Gastrocnemius medialis (tissue), 4 donors: ENCODE data around the gene MAB21L3. TPM values are rescaled to one million over a fixed set of nuclear protein-coding genes. Genes with fewer than 3 reads are reported as not detected.

Experiments used
- ATAC-seq, 2 donors: fragments of 150-250 bp; one replicate each; pipeline ENCODE4 v1.9.1; 2016
- DNase-seq, 2 donors: peaks; one replicate each; pipeline ENCODE4 v3.0.0-alpha.2; 2019
- H3K27ac ChIP-seq, 4 donors: fragments of 200-600 bp; sonication (generic); 1 replicate in 1 of 4; 2 replicates in 3 of 4; pipeline ENCODE4 v1.5.1; 2016 to 2018; ENCODE audit warnings: mild to moderate bottlenecking in 2 of 4, moderate library complexity in 1 of 4
- H3K27me3 ChIP-seq, 3 donors: fragments of 200-600 bp; sonication (generic) in 2 of 3; 1 replicate in 1 of 3; 2 replicates in 2 of 3; pipeline versions ENCODE4 v1.5.1 to v1.6.0; 2016 to 2019; ENCODE audit warnings: mild to moderate bottlenecking in 1 of 3, moderate library complexity in 1 of 3
- H3K36me3 ChIP-seq, 2 donors: fragments of 200-600 bp; sonication (generic) in 1 of 2; one replicate each; pipeline ENCODE4 v1.5.1; 2017 to 2018
- H3K4me1 ChIP-seq, 2 donors: fragments of 200-600 bp; sonication (generic) in 1 of 2; one replicate each; pipeline ENCODE4 v1.5.1; 2016 to 2017; ENCODE audit warnings: mild to moderate bottlenecking in 2 of 2
- H3K4me3 ChIP-seq, 4 donors: fragments of 200-600 bp; sonication (generic) in 3 of 4; 1 replicate in 1 of 4; 2 replicates in 3 of 4; pipeline ENCODE4 v1.5.1; 2016 to 2019; ENCODE audit warnings: mild to moderate bottlenecking in 2 of 4
- H3K9me3 ChIP-seq, 3 donors: fragments of 200-600 bp; sonication (generic) in 2 of 3; 1 replicate in 1 of 3; 2 replicates in 2 of 3; pipeline ENCODE4 v1.5.1; 2016 to 2019
- CTCF ChIP-seq, 5 experiments: fragments of 450-650 bp in 3 of 5; fragments of 200-600 bp in 2 of 5; sonication (generic) in 2 of 5; IDR thresholded peaks in 4 of 5; conservative IDR thresholded peaks in 1 of 5; 1 replicate in 4 of 5; 2 replicates in 1 of 5; pipeline ENCODE4 v1.5.1; 2016 to 2019; ENCODE audit warnings: antibody characterized with exemption in 5 of 5, mild to moderate bottlenecking in 3 of 5, moderate library complexity in 3 of 5
- POLR2A ChIP-seq, 2 donors: fragments of 450-650 bp; IDR thresholded peaks; one replicate each; pipeline ENCODE4 v1.6.1; 2017; ENCODE audit warnings: antibody characterized with exemption in 2 of 2, mild to moderate bottlenecking in 2 of 2, moderate library complexity in 2 of 2
- in situ Hi-C, 4 donors: fragments of 200-750 bp; cut with MboI; loops; one replicate each; pipeline versions ENCODE4 v1.15.0 to v1.8.0; 2017; ENCODE audit warnings: low sequenced_read_pairs in 4 of 4
- intact Hi-C: fragments of 100-400 bp; cut with DNase I; formaldehyde crosslinking; loops from one replicate; pipeline ENCODE4 v1.15.1; 2023; ENCODE audit warnings: low total_unique reads
- total RNA-seq, 4 donors: library from RNA; depleted of rRNA; stranded (reverse); fragments of >200 nt; gene quantifications; one replicate each; pipeline versions ENCODE4 v1.1.0 to v1.2.3, GENCODE V29; 2016

MAB21L3 gene
- total RNA-seq, 4 donors from 2014 or later, result 0.07 to 2.0 (median 0.16) TPM; not detected in 1

GRCh38 chr1:116113615-116114014, 2.4 kb downstream of the MAB21L3 start:
- in situ Hi-C loops, result no loop called here
- intact Hi-C loops, result no loop called here
- Histone ChIP-seq H3K4me1 (no peaks in the 10 kb centered on the region), H3K27ac (no peak overlapping the region), H3K27me3 (no peaks in the 10 kb centered on the region), H3K4me3 (no peak overlapping the region), H3K9me3 (no peaks in the 10 kb centered on the region), H3K36me3 (no peaks in the 10 kb centered on the region)
- ATAC-seq, result no peak
- no peak for TF ChIP-seq CTCF (IDR thresholded peaks at IDR 0.05 in 4 of 5, conservative IDR thresholded peaks at IDR 0.05 in 1 of 5)
- no peak for TF ChIP-seq POLR2A (IDR thresholded peaks at IDR 0.05)
- peak; percentile 7 to 21 for DNase-seq

DNA sequence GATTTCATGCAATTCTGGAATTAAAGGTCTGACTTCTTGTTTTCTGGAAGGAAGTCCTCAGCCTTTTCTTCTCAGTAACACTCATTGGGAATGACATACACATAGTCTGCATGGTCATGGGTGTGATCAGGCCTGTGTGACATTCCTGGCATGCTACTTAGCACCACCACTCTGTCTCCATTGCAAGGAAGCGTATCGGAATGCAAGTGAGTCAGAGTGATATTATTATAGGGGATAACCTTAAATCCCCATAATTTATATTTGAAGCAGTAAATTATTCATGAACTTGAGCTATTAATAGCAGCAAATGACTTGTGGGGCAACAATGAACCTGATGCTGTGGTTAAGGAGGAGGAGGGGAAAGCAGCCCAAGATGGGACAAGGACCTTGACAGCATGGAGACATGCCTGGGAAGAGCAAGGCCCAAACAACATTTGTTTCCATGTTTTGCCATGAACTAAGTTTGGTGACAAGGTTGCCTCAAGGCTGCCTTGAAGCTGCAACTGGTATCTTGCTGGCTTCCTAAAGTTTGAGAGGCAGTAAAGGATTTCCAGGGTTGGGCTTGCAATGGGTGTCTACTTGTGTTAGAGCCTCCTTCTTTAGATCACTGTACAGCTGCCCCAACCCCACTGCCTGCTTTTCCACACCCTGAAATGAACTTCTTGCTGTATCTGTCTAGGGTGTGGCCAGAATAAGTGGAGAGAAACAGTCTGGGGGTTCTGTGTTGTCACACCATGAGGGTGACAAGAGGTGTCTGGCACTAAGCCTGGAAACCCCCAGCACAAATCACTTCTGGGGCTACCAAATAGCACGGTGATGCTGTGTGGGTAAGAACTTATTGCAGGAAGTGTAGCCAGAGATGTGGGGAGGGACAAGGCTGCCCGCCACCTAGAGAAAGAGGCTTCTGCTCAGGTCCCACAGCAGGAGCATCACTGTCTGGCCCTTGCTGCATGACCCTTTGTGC, 4.6 kb downstream of the MAB21L3 start:
- no peaks in the 10 kb centered on the region for H3K27me3 ChIP-seq
- H3K36me3 ChIP-seq, result no peaks in the 10 kb centered on the region
- no peak for ATAC-seq
- TF ChIP-seq POLR2A (IDR thresholded peaks at IDR 0.05) (no peak), CTCF (IDR thresholded peaks at IDR 0.05 in 4 of 5, conservative IDR thresholded peaks at IDR 0.05 in 1 of 5) (no peak)
- intact Hi-C loops, result no loop called here
- in situ Hi-C loops, result no loop called here
- no peak overlapping the region for H3K27ac ChIP-seq
- no peaks in the 10 kb centered on the region for H3K9me3 ChIP-seq
- no peak overlapping the region for H3K4me3 ChIP-seq
- DNase-seq, result no peak
- no peaks in the 10 kb centered on the region for H3K4me1 ChIP-seq

DNA sequence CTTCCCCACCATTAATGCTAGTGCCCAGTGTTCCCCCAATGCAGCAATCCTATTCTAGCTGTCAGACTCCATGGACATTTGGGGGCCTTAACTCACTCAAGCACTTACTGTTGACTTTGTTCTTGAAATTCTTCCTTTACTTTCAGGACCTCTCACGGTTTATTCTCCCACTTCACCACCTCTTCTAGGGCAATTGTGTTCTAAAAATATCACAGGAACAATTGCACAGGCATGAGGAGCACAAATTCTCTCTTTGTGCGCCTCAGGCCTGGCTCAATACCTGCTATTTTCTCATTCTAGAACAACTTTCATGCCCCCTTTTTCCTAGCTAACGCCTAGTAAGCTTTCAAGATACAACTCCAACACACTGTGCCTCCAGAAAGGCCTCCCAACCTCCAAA, 7.3 kb downstream of the MAB21L3 start:
- H3K36me3 ChIP-seq, result no peaks in the 10 kb centered on the region
- ATAC-seq (no peak), DNase-seq (no peak)
- no peak overlapping the region for H3K27ac ChIP-seq
- no peaks in the 10 kb centered on the region for H3K27me3 ChIP-seq
- no peak for TF ChIP-seq POLR2A (IDR thresholded peaks at IDR 0.05)
- TF ChIP-seq CTCF (IDR thresholded peaks at IDR 0.05 in 4 of 5, conservative IDR thresholded peaks at IDR 0.05 in 1 of 5), result no peak
- H3K4me1 ChIP-seq, result no peaks in the 10 kb centered on the region
- H3K4me3 ChIP-seq, result no peak overlapping the region
- H3K9me3 ChIP-seq, result no peaks in the 10 kb centered on the region
- in situ Hi-C loops (no loop called here), intact Hi-C loops (no loop called here)

- H3K4me3 ChIP-seq, result no peak overlapping the region
- in situ Hi-C loops (no loop called here), intact Hi-C loops (no loop called here)
- no peak for TF ChIP-seq CTCF (IDR thresholded peaks at IDR 0.05 in 4 of 5, conservative IDR thresholded peaks at IDR 0.05 in 1 of 5)
- TF ChIP-seq POLR2A (IDR thresholded peaks at IDR 0.05), result no peak
- no peak for ATAC-seq
- H3K27me3 ChIP-seq, result no peaks in the 10 kb centered on the region
- H3K27ac ChIP-seq, result no peak overlapping the region
- no peaks in the 10 kb centered on the region for H3K9me3 ChIP-seq
- no peak for DNase-seq
- H3K36me3 ChIP-seq, result no peaks in the 10 kb centered on the region
- no peaks in the 10 kb centered on the region for H3K4me1 ChIP-seq
Observed at GRCh38 chr1:116119876-116120275, 8.7 kb downstream of the MAB21L3 start.
